GM18907 (cell line): ENCODE data around the gene YJEFN3.

ENCODE experiments used
- ATAC-seq: cut with Tn5 transposase; IDR thresholded peaks from one replicate; pipeline ENCODE4 v1.9.1; 2021; ENCODE audit warnings: mild to moderate bottlenecking, moderate library complexity; ENCODE audit not compliant: unreplicated experiment

YJEFN3 gene

DNA sequence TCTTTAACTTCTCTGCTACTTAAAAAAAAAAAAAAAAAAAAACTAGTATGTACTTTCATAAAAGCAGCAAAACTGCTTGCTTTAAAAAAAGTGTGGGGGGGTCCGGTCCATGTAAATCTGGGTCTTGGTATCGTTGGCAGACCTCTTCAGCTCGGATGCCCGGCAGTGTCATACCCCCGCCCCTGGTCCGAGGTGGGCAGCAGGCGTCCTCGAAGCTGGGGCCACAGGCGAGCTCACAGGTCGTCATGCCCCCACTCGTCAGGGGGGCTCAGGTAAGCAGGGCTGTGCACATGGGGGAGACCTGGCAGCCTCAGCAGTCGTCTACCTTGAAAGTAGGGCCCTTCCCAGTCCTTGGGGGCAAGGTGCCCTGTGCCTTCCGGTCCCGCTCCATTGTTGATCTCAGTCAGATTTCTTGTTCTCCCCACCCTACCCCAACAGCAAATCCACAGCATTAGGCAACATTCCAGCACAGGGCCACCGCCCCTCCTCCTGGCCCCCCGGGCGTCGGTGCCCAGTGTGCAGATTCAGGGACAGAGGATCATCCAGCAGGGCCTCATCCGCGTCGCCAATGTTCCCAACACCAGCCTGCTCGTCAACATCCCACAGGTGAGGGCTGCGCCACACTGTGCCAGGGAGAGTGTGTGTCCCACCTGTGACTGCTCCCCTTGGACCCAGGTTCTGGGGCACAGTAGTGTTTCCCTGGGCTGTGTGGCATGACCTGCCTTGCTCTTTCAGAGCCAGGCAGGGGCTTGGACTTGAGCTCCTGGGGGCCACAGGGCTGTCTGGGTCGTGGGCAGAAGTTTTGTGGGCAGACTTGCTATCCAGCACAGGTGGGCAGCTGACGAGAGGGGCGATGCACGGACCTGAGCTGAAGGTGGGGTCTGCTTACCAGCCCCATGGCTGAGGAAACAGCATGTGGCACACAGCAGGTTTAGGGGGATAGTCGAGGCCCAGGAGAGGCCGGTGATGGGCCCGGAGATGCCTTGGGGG, 32.8 kb upstream of the YJEFN3 start:
- no peak for ATAC-seq

DNA sequence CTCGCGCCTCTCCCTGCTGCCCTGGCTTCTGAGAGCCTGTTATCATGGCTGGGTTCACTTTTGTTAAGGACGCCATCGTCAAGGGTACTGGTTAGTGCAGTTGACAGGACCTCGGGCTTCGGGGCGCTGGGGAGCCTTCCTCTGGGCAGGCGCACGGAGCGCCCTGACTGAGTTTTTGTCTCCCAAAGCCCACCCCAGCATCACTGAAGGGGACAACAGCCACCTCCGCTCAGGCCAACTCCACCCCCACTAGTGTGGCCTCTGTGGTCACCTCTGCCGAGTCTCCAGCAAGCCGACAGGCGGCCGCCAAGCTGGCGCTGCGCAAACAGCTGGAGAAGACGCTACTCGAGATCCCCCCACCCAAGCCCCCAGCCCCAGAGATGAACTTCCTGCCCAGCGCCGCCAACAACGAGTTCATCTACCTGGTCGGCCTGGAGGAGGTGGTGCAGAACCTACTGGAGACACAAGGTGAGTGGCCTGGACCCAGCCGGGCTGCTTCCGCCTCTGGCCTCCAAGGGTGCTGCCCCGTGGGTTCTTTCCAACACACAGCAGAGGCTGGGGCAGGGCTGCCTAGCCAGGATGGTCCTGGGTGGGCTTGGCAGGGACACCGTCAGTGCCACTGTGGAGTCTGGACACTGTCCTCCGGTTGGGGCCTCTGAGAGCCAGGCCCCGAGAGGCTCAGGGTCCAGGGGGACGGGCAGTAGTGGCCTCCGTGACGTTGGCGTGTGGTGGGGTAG, 30.3 kb upstream of the YJEFN3 start:
- ATAC-seq = no peak

DNA sequence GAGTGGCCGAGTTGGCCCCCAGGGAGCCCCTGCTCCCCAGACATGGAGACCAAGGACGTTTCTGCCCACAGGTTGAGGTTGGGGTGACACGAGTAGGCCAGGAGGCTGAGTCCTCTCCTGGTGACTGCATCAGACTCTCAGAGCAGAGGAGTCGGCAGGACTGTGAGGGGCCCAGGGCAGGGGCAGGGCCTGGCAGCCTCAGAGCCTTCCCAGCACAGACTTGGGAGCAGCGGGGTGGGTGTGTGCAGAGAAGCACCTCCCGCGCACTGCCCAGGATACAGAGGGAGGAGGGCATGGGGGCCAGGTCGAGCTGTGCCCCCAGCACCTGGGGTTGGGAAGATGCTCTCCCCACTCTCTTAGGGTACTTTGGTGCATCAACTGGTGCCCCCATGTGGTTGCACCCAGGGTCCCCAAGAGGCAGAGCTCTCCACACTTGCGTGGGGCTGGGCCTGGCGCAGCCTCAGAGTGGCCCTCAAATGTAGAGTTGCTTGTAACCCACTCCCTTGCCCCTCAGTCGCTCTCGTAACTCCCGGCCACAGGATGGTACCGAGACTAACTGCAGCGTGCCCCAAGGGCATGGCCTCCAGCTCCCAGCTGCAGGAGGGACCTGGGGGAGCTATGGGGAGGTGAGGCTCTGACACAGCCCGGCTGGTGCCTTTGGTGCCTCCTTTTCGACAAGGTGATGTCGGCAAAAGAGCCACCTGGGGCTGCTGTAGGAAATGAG, 29.3 kb upstream of the YJEFN3 start:
- no peak for ATAC-seq

DNA sequence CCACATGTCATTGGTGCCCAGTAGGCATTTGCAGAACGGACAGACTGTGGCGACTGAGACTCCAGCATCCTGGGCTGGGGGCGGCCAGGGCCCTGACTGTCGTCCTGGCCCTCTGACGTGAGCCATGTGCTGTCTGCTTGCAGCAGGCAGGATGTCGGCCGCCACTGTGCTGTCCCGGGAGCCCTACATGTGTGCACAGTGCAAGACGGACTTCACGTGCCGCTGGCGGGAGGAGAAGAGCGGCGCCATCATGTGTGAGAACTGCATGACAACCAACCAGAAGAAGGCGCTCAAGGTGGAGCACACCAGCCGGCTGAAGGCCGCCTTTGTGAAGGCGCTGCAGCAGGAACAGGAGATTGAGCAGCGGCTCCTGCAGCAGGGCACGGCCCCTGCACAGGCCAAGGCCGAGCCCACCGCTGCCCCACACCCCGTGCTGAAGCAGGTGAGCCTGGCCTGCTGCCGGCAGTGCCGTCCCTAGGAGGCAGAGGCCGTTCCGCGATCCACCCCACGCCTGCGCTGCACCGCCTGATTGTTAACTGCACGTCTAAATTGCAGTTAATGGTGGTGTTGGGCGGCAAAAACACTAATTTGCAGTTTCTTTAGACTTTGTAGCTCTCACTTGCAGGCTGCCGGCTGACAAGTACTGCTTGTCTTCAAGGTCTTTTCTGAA, 27.6 kb upstream of the YJEFN3 start:
- no peak for ATAC-seq

DNA sequence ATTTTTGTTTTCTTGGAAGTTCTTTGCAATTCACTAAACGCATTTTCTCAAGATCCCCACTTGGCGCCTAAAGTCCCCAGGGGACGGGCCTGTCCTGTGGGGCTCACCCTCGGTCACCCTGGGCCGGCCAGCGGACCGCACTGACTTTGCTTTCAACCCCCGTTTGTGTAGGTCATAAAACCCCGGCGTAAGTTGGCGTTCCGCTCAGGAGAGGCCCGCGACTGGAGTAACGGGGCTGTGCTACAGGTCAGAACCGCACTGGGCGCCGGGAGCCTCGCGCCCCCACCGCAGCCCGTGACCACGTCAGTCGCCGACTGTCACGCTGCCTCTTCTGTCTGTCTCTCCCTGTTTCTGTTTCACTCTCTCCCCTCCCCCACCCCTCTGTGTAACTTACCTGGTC, 26.9 kb upstream of the YJEFN3 start:
- ATAC-seq = no peak

DNA sequence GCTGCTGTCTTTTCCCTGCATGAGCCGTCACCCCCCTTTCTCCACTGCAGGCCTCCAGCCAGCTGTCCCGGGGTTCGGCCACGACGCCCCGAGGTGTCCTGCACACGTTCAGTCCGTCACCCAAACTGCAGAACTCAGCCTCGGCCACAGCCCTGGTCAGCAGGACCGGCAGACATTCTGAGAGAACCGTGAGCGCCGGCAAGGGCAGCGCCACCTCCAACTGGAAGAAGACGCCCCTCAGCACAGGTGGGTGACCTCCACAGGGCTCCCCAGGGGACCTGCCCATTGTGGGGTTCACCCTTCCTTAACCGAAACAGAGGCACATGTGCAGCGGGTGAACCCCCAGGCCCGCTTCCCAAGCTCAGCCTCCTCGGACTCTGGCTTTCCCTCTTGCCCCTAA, 26.4 kb upstream of the YJEFN3 start:
- no peak for ATAC-seq

DNA sequence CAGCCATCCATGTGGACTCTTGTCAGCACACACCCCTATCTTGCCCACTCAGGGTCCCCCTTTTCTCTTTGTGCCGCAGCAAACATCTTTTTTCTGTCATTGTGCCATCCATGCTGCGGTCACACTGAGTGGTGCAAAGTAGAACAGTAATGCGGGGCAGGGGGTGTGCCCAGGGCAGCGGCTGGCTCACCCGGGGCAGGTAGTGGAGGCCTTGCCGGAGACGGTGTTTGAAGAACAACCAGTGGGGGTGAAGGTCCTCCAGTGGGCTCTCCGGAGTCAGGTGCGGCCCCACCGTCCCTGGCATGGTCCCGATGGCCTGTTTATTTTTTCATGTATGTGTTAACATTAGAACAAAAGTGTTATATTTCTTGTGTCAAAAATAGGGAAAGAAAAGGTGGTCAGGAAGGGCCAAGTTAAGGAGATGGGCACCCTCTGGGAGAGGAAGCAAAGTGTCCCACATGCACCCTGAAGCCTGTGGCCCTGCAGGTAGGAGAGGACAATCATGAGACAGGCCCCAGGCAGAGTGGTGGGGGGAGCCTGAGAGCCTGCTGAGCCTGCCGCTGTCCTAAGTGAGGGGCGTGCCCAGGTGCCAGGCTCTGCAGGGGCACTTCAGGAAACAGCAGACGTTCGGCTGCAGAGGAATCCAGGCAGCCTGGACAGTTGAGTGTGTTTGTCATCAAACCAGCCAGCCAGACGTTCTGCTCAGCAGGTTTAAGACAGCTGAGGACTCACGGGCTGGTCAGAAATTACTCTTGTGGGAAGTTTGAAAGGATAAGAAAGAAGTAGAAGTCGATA, 25.7 kb upstream of the YJEFN3 start:
- no peak for ATAC-seq

DNA sequence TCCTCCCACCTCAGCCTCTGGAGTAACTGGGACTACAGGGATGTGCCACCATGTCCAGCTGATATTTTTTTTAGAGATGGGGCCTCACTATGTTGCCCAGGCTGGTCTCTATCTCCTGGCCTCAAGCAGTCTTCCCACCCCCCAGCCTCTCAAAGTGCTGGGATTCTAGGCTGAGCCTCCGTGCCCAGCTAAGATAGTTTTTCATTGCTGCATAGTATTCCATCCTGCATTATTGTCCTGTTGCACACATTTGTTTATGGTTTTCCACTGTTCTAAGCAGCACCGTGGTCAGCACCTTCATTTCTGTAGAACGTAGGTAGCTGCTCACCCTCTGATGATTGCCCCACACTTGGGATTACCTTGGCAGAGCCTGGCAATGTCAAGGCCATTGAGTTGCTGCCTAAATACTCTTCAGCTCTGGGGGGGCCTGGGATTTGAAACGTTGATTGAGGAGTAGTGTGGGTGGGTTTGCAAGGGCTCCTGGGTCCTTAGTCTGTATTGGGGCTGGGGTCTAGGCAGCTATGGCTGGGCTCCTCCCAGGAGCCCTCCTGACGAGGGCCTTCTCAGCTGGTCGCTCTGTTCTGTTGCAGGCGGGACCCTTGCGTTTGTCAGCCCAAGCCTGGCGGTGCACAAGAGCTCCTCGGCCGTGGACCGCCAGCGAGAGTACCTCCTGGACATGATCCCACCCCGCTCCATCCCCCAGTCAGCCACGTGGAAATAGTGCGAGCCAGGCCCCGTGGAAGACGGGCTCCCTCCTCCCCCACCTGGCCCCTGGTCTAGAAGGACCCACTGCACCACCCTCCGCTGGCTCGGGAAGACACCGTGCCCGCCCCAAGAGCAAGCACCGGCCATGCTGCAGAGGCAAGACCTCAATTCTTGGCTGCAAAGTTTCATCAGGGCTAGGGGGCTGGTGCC, 23.7 kb upstream of the YJEFN3 start:
- no peak for ATAC-seq

DNA sequence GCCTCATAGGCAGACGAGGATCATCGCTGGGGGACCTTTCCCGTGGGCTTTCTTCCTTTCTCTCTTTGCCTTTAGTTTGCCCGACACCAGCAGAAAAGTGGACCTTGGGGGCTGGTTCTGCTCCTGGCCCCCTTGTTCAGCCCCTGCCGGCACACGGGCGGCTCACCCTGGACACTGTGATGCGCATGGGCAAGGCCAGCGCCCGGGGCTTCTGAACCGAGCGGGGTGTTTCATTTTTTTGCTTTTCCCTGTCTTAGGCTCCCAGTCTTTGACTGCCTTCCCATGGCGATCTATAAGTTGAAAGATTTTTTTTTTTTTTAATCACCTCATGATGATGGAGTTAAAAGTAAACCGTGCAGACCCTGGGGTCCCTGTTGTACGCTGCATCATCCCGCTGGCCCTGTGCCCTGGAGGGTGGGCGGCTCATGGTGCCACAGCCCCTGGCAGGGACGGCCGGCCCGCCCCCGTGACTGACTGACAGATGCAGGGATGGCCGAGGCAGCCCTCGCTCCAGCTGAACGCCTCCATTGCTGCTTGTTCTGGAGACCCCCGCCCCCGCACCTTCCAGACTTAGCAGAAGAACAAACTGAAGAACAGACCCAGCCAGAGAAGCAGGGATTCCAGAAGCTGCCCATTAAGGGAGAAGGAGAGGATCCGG, 22.9 kb upstream of the YJEFN3 start:
- ATAC-seq = no peak

DNA sequence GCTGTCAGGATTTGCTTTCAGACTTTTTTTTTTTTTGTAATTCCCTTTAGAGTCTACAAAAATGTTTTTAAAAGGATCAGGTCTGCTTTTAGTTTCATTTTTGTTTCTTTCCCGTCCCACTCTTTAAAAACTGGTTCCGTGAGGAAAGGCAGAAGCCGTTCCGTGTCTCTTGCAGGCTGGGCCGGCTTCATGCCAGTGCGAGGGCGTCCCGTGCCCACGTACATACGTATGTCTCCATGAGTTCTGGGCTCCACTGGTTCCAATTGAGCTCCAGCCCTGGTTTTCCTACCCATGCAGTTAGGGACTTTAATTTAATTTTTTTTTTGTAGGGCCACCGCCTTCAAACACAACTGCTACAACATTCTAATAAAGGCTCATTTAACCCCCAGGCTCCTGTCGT, 22.1 kb upstream of the YJEFN3 start:
- no peak for ATAC-seq

DNA sequence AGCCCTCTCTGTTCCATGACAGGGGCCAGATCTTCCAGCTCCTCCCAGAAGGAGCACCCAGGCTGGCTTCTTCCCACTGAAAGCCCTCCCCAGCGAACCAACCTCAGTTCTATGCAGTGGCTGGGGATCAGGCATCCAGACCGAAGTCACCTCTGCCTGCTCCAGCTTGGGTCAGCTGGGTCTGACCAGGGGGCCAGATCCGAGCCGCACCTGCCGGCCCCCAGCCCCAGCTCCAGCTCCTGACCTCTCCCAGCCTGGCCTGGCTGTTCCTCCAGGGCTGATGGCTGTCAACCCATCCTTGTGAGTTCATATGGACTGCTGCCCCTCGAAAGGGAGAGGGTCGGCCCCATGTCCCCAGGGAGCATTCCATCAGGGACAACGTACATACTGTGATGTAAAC, 21.4 kb upstream of the YJEFN3 start:
- no peak for ATAC-seq

DNA sequence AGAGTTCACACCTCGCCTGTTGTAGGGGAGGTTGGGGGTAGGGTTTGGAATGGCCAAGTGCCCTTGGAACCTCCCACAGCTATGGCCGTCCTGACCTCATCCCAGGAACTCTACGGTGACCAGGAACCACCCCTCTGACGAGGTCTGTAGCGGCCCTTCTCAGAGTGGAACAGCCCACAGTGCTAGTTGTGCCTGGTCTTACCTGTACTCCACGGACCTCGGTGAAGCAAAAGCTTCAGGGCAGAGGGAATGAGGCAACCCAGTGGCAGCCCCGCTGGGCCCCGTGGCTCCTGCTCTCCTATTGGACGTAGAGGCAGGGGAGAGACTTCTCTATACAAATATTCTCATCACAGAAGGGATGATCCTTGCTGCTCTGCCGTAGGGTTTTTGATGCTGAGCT, 20.5 kb upstream of the YJEFN3 start:
- no peak for ATAC-seq

DNA sequence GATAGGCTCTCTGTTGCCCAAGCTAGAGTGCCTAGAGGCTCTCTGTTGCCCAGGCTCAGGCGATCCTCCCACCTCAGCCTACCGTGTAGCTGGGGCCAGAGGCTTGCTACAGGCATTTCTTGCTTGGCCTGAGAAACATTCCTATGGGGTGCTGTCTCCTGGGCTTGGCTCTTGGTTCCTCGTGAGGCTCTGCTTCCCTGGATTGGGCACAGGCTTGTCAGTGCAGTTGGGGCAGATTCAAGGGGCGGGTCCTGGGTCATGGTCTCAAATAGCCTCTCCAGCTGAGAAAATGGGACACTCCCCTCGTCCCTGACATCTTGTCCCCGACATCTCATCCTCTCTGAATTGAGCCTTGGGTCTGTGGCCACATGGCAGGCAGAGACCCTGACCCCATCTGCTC, 18.3 kb upstream of the YJEFN3 start:
- ATAC-seq = no peak

DNA sequence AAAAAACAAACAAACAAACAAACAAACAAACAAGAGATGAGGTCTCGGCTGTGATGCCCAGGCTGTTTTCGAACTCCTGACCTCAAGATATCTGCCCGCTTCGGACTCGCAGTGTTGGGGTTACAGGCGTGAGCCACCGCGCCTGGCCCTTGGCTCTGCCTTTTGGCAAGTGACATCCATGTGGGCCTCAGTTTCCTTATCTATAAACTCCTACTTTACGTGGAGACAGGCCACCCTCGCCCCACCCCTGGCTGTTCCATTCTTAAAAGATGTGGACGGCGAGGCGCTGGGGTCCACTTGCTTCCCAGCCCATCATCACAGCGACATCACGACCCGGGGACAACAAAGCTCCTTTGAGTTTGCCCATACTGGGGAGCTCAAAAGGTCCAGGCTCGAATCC, 15.0 kb upstream of the YJEFN3 start:
- no peak for ATAC-seq

DNA sequence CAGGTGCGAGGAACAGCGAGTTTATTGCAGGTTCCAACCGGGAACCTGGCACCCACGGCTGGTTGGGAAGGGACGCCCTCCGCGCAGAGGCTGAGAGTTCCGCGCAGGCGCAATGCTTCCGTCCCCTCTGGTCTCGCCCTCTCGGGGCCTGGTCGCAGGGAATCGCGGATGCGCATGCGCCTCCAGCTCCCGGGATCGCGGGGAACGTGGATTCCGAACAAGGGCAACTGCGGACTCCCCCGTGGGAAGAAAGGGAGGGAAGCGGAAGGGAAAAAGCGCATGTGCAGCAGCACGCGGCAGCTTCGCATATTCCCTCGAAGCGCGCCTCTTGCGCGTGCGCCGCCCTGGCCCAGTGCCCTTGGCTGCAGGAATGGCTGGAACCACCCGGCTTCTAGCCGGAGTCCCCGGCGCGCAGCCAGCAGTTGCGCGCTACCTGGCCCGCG, 14.5 kb upstream of the YJEFN3 start:
- no peak for ATAC-seq

DNA sequence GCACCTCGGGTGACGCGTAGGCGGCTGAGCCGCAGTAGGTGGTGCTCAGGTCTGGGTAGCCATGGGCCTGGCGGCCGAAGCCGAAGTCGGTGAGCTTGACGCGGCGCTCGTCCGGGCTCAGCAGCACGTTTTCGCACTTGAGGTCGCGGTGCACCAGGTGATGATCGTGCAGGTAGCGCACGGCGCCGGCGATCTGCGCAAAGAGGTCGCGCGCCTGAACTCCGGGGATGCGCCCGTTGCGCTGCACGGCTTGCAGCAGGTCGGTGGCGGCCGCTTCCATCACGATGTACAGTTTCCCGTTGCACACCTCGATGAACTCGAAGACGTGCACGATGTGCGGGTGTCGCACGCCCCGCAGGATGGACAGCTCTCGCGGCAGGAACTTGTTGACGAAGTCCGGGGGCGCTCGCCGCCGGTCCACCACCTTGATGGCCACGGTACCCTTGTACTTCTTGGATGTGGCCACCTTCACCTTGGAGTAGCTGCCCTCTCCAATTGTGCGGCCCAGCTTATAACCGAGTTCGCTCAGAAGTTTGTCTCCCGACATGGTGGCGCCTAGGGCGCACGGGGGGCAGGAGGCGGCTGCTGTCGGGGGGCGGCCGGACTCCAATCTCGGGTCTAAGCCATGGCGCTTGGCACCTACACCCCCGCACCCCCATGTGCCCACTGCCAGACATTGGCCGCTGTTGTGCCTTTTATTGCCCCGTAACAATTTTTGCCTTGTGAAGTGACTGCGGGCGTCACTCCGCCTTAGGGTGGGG, 13.7 kb upstream of the YJEFN3 start, which contains the start of gene TSSK6:
Gene TSSK6, minus strand, starts transcription at position 668 of the 761 bp plus-strand sequence. Its CDS starts 121 bp downstream, at position 547.
- no peak for ATAC-seq

DNA sequence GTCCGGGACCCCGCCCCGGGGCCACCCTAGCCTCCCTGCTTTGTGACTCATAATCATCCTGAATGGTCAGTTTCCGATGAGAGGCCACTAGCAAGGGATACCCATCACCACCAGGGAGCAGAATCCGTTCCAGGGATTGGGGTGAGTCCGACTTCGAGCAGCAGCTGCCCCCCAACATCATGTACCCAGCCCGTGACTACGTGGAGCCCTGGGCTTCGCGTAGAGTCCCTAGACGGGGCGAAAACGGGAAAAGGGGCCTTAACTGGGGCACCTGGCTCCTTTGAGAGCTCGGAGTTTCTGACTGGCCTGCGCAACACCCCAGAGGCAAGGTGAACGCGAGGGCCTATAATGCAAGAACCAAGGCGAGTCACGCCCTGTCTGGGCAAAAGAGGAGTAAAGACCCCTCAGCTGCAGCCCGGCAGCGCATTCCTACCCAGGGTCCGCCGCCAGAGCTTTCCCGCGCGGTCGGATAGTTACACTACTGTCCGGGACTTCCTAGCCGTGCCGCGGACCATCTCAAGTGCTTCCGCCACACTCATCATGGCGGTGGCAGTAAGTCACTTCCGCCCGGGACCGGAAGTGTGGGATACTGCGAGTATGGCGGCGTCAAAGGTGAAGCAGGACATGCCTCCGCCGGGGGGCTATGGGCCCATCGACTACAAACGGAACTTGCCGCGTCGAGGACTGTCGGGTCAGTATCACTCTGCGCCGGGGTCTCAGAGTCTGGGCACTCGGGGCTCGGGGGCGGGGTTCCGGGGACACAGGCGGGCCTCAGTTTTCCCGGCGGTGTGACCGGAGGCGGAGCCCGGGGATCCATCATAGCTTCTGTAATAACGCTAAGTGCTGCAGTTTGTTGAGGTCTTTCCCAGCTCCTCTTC, 12.8 kb upstream of the YJEFN3 start, which contains the start of gene NDUFA13:
Gene NDUFA13, plus strand, starts transcription at position 584 of the 878 bp plus-strand sequence. Its CDS starts 14 bp downstream, at position 598.
- ATAC-seq = peak; percentile 89
